Measurements from ENCODE around the gene TNNI3K.

Gene TNNI3K

DNA sequence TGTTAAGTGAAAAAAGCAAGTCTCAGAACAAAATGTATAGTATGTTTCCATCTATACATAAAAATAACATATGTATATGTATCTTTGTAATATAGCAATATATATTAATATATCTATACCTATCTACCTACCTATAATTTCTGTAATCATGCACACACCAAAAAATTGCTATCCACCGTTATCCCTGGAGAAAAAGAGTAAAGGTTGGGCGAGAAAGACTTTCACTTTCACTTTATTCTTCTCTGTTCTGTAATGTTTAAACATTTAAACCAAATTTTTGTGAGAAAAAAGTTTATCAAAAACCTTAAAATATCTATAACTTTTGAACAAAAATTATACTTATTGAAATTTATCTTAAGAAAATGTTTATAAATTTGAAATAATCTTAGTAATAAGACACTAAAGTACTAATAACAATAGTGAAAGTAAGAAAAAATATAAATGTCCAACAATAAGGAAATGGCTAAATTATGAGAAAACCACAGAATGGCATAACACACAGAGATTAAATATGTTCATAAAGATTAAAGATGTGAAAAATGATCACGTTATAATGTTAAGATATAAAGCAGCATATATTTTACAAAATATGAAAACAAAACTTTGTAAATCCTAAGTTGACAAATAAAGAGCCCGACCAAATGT, 351.2 kb downstream of the TNNI3K start:
- DNase-seq = no peak

DNA sequence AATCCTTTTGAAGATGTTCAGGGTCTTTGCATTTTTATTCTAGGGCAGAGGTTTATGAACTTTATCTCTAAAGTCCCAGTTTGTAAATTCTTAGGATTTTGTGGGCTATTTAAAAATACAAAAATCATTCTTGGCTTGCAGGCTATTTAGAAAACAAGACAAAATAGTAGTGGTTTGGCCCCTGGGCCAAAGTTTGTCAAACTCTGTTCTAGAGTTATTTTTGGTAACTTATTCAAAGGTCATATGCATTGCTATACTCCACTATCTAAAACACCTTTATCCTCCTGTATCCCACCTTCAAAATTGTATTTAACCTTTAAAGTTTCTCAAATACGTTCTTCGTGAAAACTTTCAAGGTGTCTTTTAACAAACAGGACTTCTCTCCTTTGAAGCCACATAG, 352.7 kb downstream of the TNNI3K start:
- no peak for DNase-seq

DNA sequence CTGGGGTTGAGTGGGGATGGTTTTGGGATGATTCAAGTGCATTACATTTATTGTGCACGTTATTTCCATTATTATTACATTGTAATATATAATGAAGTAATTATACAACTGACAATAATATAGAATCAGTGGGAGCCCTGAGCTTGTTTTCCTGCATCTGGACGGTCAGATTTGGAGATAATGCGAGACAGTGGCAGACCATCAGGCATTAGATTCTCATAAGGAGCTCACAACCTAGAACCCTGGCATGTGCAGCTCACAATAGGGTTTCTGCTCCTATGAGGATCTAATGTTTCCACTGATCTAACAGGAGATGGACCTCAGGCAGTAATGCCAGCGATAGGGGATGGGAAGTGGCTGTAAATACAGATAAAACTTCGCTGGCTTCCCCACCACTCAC, 355.1 kb downstream of the TNNI3K start:
- DNase-seq = no peak

DNA sequence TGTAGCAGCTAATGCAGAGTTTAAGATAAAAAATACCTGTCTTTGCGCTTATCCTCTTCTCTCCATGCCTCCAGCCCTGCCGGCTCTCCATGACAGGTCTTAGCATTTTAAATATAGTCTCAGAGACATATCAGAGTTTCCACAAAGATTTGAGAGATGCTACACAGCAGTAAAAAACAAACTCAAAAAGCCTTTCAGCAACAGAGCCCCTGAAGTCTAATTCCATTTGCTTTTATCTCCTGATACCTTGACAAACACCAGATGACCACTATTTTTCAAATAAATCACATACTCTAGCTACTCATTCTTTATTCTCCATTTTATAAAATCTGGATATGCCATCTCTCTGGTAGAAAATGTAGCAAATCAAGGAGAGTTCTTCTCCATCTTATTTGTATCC, 356.8 kb downstream of the TNNI3K start:
- DNase-seq = no peak

DNA sequence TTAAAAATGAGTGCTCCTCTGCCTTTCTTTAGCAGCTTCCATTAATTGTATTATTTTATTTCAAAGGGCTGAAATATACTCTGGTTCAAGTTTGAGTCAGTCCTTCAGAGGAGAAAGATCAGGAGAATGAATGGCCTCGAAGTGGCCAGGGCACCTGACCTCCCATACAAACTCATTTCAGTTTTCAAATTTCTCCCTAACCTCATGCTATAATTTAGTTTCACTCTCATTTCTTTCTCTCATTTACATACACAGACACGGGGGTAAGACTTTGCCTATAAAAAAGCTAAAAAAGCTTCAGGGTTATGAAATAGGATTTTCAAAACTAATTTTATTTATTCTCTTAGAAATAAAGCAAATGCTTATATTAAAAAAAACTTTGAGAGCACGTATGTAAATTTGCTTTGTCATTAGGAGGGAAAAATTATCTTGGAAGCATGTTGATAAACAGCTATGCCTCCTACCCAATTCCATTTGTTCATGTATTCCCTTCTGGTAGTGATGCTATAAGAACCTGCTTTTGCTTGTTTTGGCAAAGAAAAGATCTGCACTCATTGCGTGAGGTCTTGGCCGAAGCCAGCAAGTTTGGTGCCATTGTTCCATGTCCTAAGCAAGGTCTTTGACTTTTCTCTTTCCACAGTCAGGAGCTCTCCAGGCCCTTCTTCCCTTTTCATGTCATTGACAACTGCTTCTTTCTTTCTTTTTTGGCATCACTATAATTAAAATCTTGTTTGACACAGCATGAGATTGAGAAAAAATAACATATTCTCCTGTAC, 357.6 kb downstream of the TNNI3K start:
- DNase-seq = no peak
